ENCODE measurements around the gene SRGAP3.

GRCh38 chr3:9216736-9217135, 32.7 kb downstream of the SRGAP3 start:
- TF ChIP-seq CTCF (IDR thresholded peaks at IDR 0.05), result no peak
- no peak for TF ChIP-seq POLR2A (IDR thresholded peaks at IDR 0.05)

Measured in testis (tissue), 2 donors.